HepG2 (cell line): ENCODE data around the gene ARHGAP26. TPM values are rescaled to one million over a fixed set of nuclear protein-coding genes. Genes with fewer than 3 reads are reported as not detected.

ENCODE experiments used
- DNMT1 ChIP-seq: sonication (generic); formaldehyde crosslinking; IDR thresholded peaks from 2 replicates; pipeline ENCODE4 v1.5.1; 2020; ENCODE audit warnings: mild to moderate bottlenecking, missing genetic modification reagents
- IKZF1 ChIP-seq: fragments of 450-650 bp; IDR thresholded peaks from 2 replicates; pipeline ENCODE4 v1.7.1; 2016
- MLLT10 ChIP-seq: sonication (generic); formaldehyde crosslinking; IDR thresholded peaks from 2 replicates; pipeline ENCODE4 v1.4.0; 2020; ENCODE audit warnings: missing genetic modification reagents
- RFXAP ChIP-seq: sonication (generic); formaldehyde crosslinking; IDR thresholded peaks from 2 replicates; pipeline ENCODE4 v1.4.0; 2020; ENCODE audit warnings: missing genetic modification reagents, borderline replicate concordance
- SP5 ChIP-seq: IDR thresholded peaks from 2 replicates; pipeline ENCODE4 v1.6.1; 2016; ENCODE audit warnings: low read depth, borderline replicate concordance
- TBP ChIP-seq: sonication (generic); formaldehyde crosslinking; IDR thresholded peaks from 2 replicates; pipeline ENCODE4 v1.5.0; 2020; ENCODE audit warnings: missing genetic modification reagents
- YEATS2 ChIP-seq: sonication (generic); formaldehyde crosslinking; IDR thresholded peaks from 2 replicates; pipeline ENCODE4 v1.4.0; 2020; ENCODE audit warnings: missing genetic modification reagents, borderline replicate concordance
- ZMYM4 ChIP-seq: sonication (generic); formaldehyde crosslinking; IDR thresholded peaks from 2 replicates; pipeline ENCODE4 v1.8.1; 2023; ENCODE audit warnings: mild to moderate bottlenecking, missing genetic modification reagents
- ZNF101 ChIP-seq: sonication (generic); formaldehyde crosslinking; IDR thresholded peaks from 2 replicates; pipeline ENCODE4 v1.4.0; 2020; ENCODE audit warnings: mild to moderate bottlenecking, low read depth, missing genetic modification reagents, borderline replicate concordance
- ZNF383 ChIP-seq: sonication (generic); formaldehyde crosslinking; IDR thresholded peaks from 2 replicates; pipeline ENCODE4 v1.4.0; 2020; ENCODE audit warnings: missing genetic modification reagents, mild to moderate bottlenecking, borderline replicate concordance
- ZNF451 ChIP-seq: sonication (generic); formaldehyde crosslinking; IDR thresholded peaks from 2 replicates; pipeline ENCODE4 v1.5.0; 2020; ENCODE audit warnings: mild to moderate bottlenecking, missing genetic modification reagents
- polyA plus RNA-seq, 8 experiments: library from polyadenylated mRNA; depleted of rRNA in 3 of 8; stranded (reverse) in 7 of 8; unstranded in 1 of 8; fragments of >200 nt; fragmentation: Illumina TruSeq in 4 of 8; extraction: Trizol in 4 of 8; gene quantifications; 2 replicates each; pipeline versions ENCODE4 v1.2.1 to v1.2.3, GENCODE V29; 2011 to 2016; ENCODE audit warnings: low read depth in 4 of 8, missing spikeins in 1 of 8, mixed read lengths in 1 of 8; ENCODE audit not compliant: insufficient read depth in 1 of 8
- total RNA-seq, 5 experiments: library from RNA; depleted of rRNA; stranded (reverse); fragments of >200 nt; fragmentation: Illumina TruSeq; extraction: Trizol; gene quantifications; 2 replicates each; pipeline ENCODE4 v1.2.3, GENCODE V29; 2016; ENCODE audit warnings: low read depth in 1 of 5
- TF ChIP-seq, protein P1 (sequence below): sonication (generic); formaldehyde crosslinking; IDR thresholded peaks from 2 replicates; pipeline ENCODE4 v1.4.0; 2020; ENCODE audit warnings: missing genetic modification reagents
- TF ChIP-seq, protein P2 (sequence below): sonication (generic); formaldehyde crosslinking; IDR thresholded peaks from 2 replicates; pipeline ENCODE4 v1.5.0; 2020; ENCODE audit warnings: mild to moderate bottlenecking, missing genetic modification reagents, borderline replicate concordance
- TF ChIP-seq, protein P3 (sequence below): sonication (generic); formaldehyde crosslinking; IDR thresholded peaks from 2 replicates; pipeline ENCODE4 v1.4.0; 2020; ENCODE audit warnings: missing genetic modification reagents
- TF ChIP-seq, protein P4 (sequence below): sonication (generic); formaldehyde crosslinking; IDR thresholded peaks from 2 replicates; pipeline ENCODE4 v1.9.0; 2021; ENCODE audit warnings: missing genetic modification reagents, mild to moderate bottlenecking, borderline replicate concordance

The ARHGAP26 gene
- total and polyA plus RNA-seq, 2 of the 13 experiments (the other 11 are each of a cell fraction or from before 2014, with no cell fraction given): 9.6 to 18.2 TPM

DNA sequence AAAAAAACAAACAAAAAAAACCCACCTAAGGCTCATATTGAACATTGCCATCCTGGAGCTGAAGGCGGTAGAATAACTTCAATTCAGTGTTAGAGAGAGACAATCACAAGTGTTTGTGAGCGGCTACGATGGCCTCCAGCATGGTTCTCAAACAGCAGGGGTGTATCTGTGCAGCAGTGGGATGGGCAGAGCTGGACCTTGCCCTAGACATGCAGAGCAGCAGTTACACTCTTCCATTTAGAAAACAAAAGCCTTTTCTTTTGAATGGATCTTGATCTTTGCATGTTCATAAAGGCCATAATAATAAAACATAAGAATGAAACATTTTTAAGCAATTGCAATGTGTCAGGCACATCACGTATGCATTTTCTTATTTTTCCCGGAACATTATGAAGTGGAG is 50.3 kb downstream of the ARHGAP26 start (continued):
- TF ChIP-seq, protein P1, sequence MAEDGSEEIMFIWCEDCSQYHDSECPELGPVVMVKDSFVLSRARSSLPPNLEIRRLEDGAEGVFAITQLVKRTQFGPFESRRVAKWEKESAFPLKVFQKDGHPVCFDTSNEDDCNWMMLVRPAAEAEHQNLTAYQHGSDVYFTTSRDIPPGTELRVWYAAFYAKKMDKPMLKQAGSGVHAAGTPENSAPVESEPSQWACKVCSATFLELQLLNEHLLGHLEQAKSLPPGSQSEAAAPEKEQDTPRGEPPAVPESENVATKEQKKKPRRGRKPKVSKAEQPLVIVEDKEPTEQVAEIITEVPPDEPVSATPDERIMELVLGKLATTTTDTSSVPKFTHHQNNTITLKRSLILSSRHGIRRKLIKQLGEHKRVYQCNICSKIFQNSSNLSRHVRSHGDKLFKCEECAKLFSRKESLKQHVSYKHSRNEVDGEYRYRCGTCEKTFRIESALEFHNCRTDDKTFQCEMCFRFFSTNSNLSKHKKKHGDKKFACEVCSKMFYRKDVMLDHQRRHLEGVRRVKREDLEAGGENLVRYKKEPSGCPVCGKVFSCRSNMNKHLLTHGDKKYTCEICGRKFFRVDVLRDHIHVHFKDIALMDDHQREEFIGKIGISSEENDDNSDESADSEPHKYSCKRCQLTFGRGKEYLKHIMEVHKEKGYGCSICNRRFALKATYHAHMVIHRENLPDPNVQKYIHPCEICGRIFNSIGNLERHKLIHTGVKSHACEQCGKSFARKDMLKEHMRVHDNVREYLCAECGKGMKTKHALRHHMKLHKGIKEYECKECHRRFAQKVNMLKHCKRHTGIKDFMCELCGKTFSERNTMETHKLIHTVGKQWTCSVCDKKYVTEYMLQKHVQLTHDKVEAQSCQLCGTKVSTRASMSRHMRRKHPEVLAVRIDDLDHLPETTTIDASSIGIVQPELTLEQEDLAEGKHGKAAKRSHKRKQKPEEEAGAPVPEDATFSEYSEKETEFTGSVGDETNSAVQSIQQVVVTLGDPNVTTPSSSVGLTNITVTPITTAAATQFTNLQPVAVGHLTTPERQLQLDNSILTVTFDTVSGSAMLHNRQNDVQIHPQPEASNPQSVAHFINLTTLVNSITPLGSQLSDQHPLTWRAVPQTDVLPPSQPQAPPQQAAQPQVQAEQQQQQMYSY (CRISPR knock-in tag): no peak
- TF ChIP-seq, protein P2, sequence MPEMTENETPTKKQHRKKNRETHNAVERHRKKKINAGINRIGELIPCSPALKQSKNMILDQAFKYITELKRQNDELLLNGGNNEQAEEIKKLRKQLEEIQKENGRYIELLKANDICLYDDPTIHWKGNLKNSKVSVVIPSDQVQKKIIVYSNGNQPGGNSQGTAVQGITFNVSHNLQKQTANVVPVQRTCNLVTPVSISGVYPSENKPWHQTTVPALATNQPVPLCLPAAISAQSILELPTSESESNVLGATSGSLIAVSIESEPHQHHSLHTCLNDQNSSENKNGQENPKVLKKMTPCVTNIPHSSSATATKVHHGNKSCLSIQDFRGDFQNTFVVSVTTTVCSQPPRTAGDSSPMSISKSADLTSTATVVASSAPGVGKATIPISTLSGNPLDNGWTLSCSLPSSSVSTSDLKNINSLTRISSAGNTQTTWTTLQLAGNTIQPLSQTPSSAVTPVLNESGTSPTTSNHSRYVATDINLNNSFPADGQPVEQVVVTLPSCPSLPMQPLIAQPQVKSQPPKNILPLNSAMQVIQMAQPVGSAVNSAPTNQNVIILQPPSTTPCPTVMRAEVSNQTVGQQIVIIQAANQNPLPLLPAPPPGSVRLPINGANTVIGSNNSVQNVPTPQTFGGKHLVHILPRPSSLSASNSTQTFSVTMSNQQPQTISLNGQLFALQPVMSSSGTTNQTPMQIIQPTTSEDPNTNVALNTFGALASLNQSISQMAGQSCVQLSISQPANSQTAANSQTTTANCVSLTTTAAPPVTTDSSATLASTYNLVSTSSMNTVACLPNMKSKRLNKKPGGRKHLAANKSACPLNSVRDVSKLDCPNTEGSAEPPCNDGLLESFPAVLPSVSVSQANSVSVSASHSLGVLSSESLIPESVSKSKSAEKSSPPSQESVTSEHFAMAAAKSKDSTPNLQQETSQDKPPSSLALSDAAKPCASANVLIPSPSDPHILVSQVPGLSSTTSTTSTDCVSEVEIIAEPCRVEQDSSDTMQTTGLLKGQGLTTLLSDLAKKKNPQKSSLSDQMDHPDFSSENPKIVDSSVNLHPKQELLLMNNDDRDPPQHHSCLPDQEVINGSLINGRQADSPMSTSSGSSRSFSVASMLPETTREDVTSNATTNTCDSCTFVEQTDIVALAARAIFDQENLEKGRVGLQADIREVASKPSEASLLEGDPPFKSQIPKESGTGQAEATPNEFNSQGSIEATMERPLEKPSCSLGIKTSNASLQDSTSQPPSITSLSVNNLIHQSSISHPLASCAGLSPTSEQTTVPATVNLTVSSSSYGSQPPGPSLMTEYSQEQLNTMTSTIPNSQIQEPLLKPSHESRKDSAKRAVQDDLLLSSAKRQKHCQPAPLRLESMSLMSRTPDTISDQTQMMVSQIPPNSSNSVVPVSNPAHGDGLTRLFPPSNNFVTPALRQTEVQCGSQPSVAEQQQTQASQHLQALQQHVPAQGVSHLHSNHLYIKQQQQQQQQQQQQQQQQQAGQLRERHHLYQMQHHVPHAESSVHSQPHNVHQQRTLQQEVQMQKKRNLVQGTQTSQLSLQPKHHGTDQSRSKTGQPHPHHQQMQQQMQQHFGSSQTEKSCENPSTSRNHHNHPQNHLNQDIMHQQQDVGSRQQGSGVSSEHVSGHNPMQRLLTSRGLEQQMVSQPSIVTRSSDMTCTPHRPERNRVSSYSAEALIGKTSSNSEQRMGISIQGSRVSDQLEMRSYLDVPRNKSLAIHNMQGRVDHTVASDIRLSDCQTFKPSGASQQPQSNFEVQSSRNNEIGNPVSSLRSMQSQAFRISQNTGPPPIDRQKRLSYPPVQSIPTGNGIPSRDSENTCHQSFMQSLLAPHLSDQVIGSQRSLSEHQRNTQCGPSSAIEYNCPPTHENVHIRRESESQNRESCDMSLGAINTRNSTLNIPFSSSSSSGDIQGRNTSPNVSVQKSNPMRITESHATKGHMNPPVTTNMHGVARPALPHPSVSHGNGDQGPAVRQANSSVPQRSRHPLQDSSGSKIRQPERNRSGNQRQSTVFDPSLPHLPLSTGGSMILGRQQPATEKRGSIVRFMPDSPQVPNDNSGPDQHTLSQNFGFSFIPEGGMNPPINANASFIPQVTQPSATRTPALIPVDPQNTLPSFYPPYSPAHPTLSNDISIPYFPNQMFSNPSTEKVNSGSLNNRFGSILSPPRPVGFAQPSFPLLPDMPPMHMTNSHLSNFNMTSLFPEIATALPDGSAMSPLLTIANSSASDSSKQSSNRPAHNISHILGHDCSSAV (CRISPR knock-in tag): no peak
- no peak for TF ChIP-seq TBP (CRISPR knock-in tag)
- TF ChIP-seq SP5 (CRISPR knock-in tag): peak; percentile 67; the same call in 1 of the 2 replicates
- no peak for TF ChIP-seq MLLT10
- TF ChIP-seq ZMYM4 (CRISPR knock-in tag): 0 out of 2 replicates have a peak, but pooled peaks have one; percentile 22
- TF ChIP-seq, protein P3, sequence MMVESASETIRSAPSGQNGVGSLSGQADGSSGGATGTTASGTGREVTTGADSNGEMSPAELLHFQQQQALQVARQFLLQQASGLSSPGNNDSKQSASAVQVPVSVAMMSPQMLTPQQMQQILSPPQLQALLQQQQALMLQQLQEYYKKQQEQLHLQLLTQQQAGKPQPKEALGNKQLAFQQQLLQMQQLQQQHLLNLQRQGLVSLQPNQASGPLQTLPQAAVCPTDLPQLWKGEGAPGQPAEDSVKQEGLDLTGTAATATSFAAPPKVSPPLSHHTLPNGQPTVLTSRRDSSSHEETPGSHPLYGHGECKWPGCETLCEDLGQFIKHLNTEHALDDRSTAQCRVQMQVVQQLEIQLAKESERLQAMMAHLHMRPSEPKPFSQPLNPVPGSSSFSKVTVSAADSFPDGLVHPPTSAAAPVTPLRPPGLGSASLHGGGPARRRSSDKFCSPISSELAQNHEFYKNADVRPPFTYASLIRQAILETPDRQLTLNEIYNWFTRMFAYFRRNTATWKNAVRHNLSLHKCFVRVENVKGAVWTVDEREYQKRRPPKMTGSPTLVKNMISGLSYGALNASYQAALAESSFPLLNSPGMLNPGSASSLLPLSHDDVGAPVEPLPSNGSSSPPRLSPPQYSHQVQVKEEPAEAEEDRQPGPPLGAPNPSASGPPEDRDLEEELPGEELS (CRISPR knock-in tag): no peak
- no peak for TF ChIP-seq DNMT1 (CRISPR knock-in tag)
- TF ChIP-seq ZNF451 (CRISPR knock-in tag): no peak
- TF ChIP-seq, protein P4, sequence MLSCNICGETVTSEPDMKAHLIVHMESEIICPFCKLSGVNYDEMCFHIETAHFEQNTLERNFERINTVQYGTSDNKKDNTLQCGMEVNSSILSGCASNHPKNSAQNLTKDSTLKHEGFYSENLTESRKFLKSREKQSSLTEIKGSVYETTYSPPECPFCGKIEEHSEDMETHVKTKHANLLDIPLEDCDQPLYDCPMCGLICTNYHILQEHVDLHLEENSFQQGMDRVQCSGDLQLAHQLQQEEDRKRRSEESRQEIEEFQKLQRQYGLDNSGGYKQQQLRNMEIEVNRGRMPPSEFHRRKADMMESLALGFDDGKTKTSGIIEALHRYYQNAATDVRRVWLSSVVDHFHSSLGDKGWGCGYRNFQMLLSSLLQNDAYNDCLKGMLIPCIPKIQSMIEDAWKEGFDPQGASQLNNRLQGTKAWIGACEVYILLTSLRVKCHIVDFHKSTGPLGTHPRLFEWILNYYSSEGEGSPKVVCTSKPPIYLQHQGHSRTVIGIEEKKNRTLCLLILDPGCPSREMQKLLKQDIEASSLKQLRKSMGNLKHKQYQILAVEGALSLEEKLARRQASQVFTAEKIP (CRISPR knock-in tag): no peak
- no peak for TF ChIP-seq ZNF383
- peak; percentile 27; the same call in 1 of the 2 replicates for TF ChIP-seq RFXAP (CRISPR knock-in tag)
- TF ChIP-seq IKZF1: no peak
- TF ChIP-seq YEATS2: no peak
- no peak for TF ChIP-seq ZNF101
